Muscle of leg (tissue), 11 donors: ENCODE results near the gene PGM1. TPM values are rescaled to one million over a fixed set of nuclear protein-coding genes. Genes with fewer than 3 reads are reported as not detected.

Source experiments
- DNase-seq: peaks from one replicate; pipeline ENCODE4 v3.0.0; 2013
- H3K27ac ChIP-seq: one replicate; pipeline ENCODE4 v1.5.1; 2013; ENCODE audit warnings: mild to moderate bottlenecking, low read length, control low read depth
- H3K27me3 ChIP-seq: one replicate; pipeline ENCODE4 v1.6.1; 2013; ENCODE audit warnings: low read length; ENCODE audit not compliant: control insufficient read depth, insufficient read depth
- H3K36me3 ChIP-seq: one replicate; pipeline ENCODE4 v1.6.1; 2013; ENCODE audit warnings: low read length; ENCODE audit not compliant: control insufficient read depth, insufficient read depth
- H3K4me1 ChIP-seq: one replicate; pipeline ENCODE4 v1.6.1; 2013; ENCODE audit warnings: low read length; ENCODE audit not compliant: control insufficient read depth, insufficient read depth
- H3K4me3 ChIP-seq: one replicate; pipeline ENCODE4 v1.5.1; 2013; ENCODE audit warnings: low read length, control low read depth
- H3K9me3 ChIP-seq: replicated peaks from 2 replicates; pipeline ENCODE4 v1.6.1; 2013; ENCODE audit warnings: low read depth, low read length; ENCODE audit not compliant: control insufficient read depth
- WGBS: methylation state at CpG from one replicate; pipeline ENCODE4 v1.1.5; 2013; ENCODE audit warnings: missing lambda C conversion rate; ENCODE audit not compliant: insufficient coverage; 5-methylcytosine and 5-hydroxymethylcytosine counted together
- polyA plus RNA-seq, 8 donors: library from polyadenylated mRNA; unstranded; fragments of 120-200 nt; gene quantifications; one replicate each; pipeline versions ENCODE4 v1.2.1 to v1.2.3, GENCODE V29; 2013; ENCODE audit warnings: inconsistent platforms in 1 of 8, low replicate concordance in 1 of 8; ENCODE audit not compliant: insufficient read length in 8 of 8, insufficient read depth in 1 of 8
- total RNA-seq: library from RNA; stranded (reverse); fragments of 120-200 nt; gene quantifications from one replicate; pipeline ENCODE4 v1.2.4, GENCODE V29; 2013

PGM1 gene
- total and polyA plus RNA-seq, 9 donors = 49.7 to 68.5 (median 59.4) TPM

DNA sequence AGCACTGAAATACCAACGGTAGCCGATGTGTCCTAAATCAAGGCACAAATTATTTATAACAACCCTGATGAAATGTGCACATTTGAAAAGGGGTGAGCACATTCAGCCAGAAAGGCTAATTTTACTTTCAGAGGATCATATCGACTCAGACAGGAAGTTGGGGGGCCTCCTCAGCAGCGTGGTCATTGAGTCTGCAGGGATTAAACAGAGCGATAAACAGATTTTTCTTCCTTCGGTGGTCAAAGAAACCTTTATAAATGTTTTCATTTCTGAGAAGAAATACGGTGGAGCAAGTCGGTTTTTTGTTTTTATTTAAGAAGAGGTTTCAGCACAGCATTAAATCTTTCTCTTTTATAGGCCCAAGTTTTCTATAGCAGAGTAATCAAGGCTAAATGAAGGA, 45.7 kb downstream of the PGM1 start:
- no peak for DNase-seq
- H3K4me3 ChIP-seq = no peak overlapping the region
- H3K4me1 ChIP-seq = peaks cover 11% of the 10 kb centered on the region
- H3K9me3 ChIP-seq = no peaks in the 10 kb centered on the region
- peaks cover 24% of the 10 kb centered on the region for H3K36me3 ChIP-seq
- no peaks in the 10 kb centered on the region for H3K27me3 ChIP-seq
- H3K27ac ChIP-seq = no peak overlapping the region
- WGBS = no CpG with 5 or more reads among the region's 8 CpGs

GRCh38 chr1:63640633-63641567, 47.7 kb downstream of the PGM1 start:
- WGBS = 100% methylated on average over 1 of the region's 4 CpGs
- H3K27ac ChIP-seq = no peak overlapping the region
- peaks cover 16% of the 10 kb centered on the region for H3K36me3 ChIP-seq
- H3K4me3 ChIP-seq = no peak overlapping the region
- no peak for DNase-seq
- no peaks in the 10 kb centered on the region for H3K27me3 ChIP-seq
- peaks cover under 1% of the 10 kb centered on the region for H3K9me3 ChIP-seq
- H3K4me1 ChIP-seq = peaks cover 16% of the 10 kb centered on the region

GRCh38 chr1:63641615-63642014, 48.4 kb downstream of the PGM1 start:
- peaks cover 17% of the 10 kb centered on the region for H3K4me1 ChIP-seq
- DNase-seq = no peak

DNA sequence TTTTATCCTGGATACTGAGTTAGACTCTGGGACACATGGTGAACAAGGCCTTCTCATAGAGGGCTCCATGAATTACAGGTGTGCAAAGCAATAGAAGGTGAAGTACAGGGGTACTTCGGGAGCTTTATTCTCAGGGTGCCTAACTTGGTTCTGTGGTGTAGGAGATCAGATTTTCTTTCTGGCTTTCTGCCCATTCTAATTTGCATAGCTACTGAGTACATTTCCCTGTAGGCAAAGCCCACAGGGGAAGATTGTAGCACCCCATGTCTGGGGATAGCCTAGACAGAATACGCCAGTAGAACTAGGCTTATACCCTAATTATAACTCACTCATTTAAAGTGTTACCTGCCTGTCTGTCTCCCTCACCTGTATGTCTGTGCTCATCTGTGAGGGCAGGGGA, 49.7 kb downstream of the PGM1 start:
- no peak overlapping the region for H3K4me3 ChIP-seq
- peaks cover 17% of the 10 kb centered on the region for H3K4me1 ChIP-seq
- no peak overlapping the region for H3K27ac ChIP-seq
- peaks cover 2% of the 10 kb centered on the region for H3K9me3 ChIP-seq
- 100% methylated on average over 1 of the region's 2 CpGs for WGBS
- DNase-seq = no peak
- H3K36me3 ChIP-seq = peaks cover 4% of the 10 kb centered on the region
- H3K27me3 ChIP-seq = no peaks in the 10 kb centered on the region

More at GRCh38 chr1:63641615-63642014, 48.4 kb downstream of the PGM1 start:
- WGBS = no CpG with 5 or more reads among the region's 4 CpGs
- Histone ChIP-seq H3K4me3 (no peak overlapping the region), H3K27me3 (no peaks in the 10 kb centered on the region), H3K27ac (no peak overlapping the region), H3K9me3 (peaks cover 2% of the 10 kb centered on the region), H3K36me3 (peaks cover 10% of the 10 kb centered on the region)

GRCh38 chr1:63643517-63643916, 50.3 kb downstream of the PGM1 start:
- peaks cover 9% of the 10 kb centered on the region for H3K36me3 ChIP-seq
- peaks cover 2% of the 10 kb centered on the region for H3K9me3 ChIP-seq
- H3K4me1 ChIP-seq = peaks cover 17% of the 10 kb centered on the region
- no peak overlapping the region for H3K4me3 ChIP-seq
- H3K27me3 ChIP-seq = no peaks in the 10 kb centered on the region
- peak overlapping the region; percentile 22 for H3K27ac ChIP-seq
- DNase-seq = no peak
- 95% methylated on average over 3 of the region's 3 CpGs for WGBS

- Histone ChIP-seq H3K9me3 (peaks cover 2% of the 10 kb centered on the region), H3K27me3 (no peaks in the 10 kb centered on the region), H3K27ac (peak overlapping the region; percentile 22), H3K4me3 (no peak overlapping the region), H3K36me3 (peaks cover 10% of the 10 kb centered on the region), H3K4me1 (peaks cover 17% of the 10 kb centered on the region)
- peak; percentile 74 for DNase-seq
- WGBS = 42% methylated on average over 2 of the region's 3 CpGs
These were observed 50.7 kb downstream of the PGM1 start for GRCh38 chr1:63643926-63644325.

- Histone ChIP-seq H3K9me3 (peaks cover 2% of the 10 kb centered on the region), H3K27me3 (no peaks in the 10 kb centered on the region), H3K36me3 (peaks cover 11% of the 10 kb centered on the region), H3K4me3 (no peak overlapping the region), H3K27ac (peak overlapping the region; percentile 21), H3K4me1 (peaks cover 17% of the 10 kb centered on the region)
- no CpG with 5 or more reads among the region's 2 CpGs for WGBS
- DNase-seq = peak; percentile 86
These were observed 52.1 kb downstream of the PGM1 start for GRCh38 chr1:63645317-63645716.

- peaks cover 27% of the 10 kb centered on the region for H3K36me3 ChIP-seq
- WGBS = no CpG with 5 or more reads among the region's 1 CpG
- DNase-seq = no peak
- H3K27me3 ChIP-seq = no peaks in the 10 kb centered on the region
- H3K9me3 ChIP-seq = peaks cover 2% of the 10 kb centered on the region
- no peak overlapping the region for H3K27ac ChIP-seq
- H3K4me1 ChIP-seq = peaks cover 10% of the 10 kb centered on the region
- H3K4me3 ChIP-seq = no peak overlapping the region
These were observed 55.5 kb downstream of the PGM1 start for GRCh38 chr1:63648689-63649088.

GRCh38 chr1:63651161-63651701, 58.0 kb downstream of the PGM1 start:
- Histone ChIP-seq H3K27ac (no peak overlapping the region), H3K4me3 (no peak overlapping the region), H3K9me3 (no peaks in the 10 kb centered on the region), H3K36me3 (peaks cover 43% of the 10 kb centered on the region), H3K4me1 (peaks cover 8% of the 10 kb centered on the region), H3K27me3 (no peaks in the 10 kb centered on the region)
- peak; percentile 52 for DNase-seq
- WGBS = 71% methylated on average over 5 of the region's 6 CpGs

- no peak overlapping the region for H3K4me3 ChIP-seq
- no peak overlapping the region for H3K27ac ChIP-seq
- H3K9me3 ChIP-seq = no peaks in the 10 kb centered on the region
- no peaks in the 10 kb centered on the region for H3K27me3 ChIP-seq
- H3K4me1 ChIP-seq = peaks cover 8% of the 10 kb centered on the region
- peaks cover 38% of the 10 kb centered on the region for H3K36me3 ChIP-seq
- WGBS = 87% methylated on average over 4 of the region's 6 CpGs
- no peak for DNase-seq
These were observed 60.8 kb downstream of the PGM1 start for GRCh38 chr1:63653976-63654375.
